ENCODE data around the gene ZGPAT.

The ZGPAT gene

DNA sequence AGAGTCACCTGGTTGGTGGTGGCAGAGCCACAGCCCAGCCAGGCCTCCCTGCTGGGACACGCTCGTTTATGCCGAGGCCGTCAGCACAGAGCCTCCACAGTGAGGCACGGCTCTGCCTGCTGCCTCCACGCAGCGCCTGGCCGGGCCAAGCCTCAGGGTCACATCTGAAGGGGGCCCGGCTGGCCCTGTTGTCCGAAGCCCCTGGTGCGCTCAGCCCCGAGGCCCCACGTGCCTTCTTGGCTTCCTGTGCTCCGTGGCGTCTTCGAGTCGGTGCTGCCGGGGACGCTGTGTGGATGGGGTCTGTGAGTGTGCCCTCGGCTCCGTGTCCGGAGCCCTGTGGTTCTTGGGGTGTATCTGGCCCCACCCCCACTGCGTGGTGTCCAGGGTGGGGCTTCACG is 21.7 kb upstream of the ZGPAT start:
- H3K4me3 ChIP-seq (ENCODE audit: low read depth, low read length), result no peak overlapping the region
- DNase-seq (ENCODE audit: low read depth), result no peak
- TF ChIP-seq, protein P1, sequence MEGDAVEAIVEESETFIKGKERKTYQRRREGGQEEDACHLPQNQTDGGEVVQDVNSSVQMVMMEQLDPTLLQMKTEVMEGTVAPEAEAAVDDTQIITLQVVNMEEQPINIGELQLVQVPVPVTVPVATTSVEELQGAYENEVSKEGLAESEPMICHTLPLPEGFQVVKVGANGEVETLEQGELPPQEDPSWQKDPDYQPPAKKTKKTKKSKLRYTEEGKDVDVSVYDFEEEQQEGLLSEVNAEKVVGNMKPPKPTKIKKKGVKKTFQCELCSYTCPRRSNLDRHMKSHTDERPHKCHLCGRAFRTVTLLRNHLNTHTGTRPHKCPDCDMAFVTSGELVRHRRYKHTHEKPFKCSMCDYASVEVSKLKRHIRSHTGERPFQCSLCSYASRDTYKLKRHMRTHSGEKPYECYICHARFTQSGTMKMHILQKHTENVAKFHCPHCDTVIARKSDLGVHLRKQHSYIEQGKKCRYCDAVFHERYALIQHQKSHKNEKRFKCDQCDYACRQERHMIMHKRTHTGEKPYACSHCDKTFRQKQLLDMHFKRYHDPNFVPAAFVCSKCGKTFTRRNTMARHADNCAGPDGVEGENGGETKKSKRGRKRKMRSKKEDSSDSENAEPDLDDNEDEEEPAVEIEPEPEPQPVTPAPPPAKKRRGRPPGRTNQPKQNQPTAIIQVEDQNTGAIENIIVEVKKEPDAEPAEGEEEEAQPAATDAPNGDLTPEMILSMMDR (IDR thresholded peaks at IDR 0.05; ENCODE audit: insufficient read depth, low read depth, low read length, missing control alignments), result no peak

DNA sequence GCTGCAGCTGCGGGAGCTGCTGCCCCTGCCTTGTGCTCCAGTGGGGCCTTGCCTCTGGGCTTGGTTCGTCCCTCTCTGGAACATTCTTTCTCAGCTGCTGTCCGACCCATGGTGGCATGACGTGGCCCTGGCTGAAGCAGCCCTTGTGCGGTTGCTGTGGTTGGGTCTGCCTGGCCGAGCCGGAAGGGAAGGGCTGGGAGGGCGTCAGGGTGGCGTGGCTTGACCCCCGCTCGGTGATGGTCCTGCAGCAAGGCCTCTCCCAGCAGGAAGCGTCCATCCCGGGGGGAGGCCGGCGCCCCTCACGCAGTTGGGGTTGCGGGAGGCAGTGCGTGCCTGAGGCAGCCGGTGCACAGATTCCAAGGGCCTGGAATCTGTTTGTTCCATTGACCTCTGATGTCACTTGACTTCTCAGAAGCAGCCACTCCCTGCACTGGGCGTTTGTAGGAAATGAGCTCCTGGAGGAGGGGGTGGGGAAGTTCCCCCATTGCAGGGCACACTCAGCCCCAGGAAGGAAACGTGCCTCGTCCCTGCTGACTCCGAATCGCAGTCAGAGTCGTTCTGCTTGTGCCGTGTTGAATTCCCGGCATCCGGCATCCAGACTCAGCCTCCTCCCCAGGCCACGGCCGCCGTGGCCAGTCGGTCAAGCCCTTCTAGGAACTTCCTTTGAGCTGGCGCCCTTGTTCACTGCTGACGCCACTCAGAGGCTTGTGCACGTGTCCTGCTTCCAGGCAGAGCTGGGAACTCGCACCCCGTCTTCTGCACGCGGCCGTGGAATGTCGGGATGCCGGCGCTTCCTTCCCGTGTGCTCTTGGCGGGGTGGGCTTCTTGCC is 21.1 kb upstream of the ZGPAT start:
- TF ChIP-seq, protein P1 (IDR thresholded peaks at IDR 0.05; ENCODE audit: insufficient read depth, low read depth, low read length, missing control alignments), result no peak
- no peak for DNase-seq (ENCODE audit: low read depth)
- no peak overlapping the region for H3K4me3 ChIP-seq (ENCODE audit: low read depth, low read length)

DNA sequence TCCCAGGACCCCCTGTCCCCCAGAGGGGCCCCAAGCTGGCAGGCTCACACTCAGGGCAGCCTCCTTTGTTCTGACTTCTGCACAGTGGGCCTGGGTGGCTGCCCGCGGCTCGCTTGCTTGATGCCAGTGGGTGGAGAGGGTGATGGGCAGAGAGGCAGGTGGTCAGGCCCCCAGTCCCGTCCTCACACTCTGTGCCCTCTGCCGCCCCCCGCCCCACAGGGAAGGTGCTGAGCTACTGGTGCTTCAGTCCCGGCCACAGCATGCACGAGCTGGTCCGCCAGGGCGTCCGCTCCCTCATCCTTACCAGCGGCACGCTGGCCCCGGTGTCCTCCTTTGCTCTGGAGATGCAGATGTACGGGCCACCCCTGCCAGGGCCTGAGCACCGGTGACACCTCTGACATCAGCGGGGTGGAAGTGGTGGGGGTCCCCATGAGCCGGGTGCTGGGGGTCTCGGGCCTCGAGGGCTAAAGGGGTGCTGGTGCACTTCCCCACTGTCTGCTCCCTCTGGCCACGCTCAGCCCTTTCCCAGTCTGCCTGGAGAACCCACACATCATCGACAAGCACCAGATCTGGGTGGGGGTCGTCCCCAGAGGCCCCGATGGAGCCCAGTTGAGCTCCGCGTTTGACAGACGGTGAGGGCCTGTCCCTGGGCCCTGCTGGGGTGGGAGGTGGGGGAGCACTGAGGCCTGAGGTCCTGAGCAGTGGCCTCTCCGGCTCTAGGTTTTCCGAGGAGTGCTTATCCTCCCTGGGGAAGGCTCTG is 20.2 kb upstream of the ZGPAT start:
- TF ChIP-seq, protein P1 (IDR thresholded peaks at IDR 0.05; ENCODE audit: insufficient read depth, low read depth, low read length, missing control alignments), result no peak
- no peak overlapping the region for H3K4me3 ChIP-seq (ENCODE audit: low read depth, low read length)
- no peak for DNase-seq (ENCODE audit: low read depth)

DNA sequence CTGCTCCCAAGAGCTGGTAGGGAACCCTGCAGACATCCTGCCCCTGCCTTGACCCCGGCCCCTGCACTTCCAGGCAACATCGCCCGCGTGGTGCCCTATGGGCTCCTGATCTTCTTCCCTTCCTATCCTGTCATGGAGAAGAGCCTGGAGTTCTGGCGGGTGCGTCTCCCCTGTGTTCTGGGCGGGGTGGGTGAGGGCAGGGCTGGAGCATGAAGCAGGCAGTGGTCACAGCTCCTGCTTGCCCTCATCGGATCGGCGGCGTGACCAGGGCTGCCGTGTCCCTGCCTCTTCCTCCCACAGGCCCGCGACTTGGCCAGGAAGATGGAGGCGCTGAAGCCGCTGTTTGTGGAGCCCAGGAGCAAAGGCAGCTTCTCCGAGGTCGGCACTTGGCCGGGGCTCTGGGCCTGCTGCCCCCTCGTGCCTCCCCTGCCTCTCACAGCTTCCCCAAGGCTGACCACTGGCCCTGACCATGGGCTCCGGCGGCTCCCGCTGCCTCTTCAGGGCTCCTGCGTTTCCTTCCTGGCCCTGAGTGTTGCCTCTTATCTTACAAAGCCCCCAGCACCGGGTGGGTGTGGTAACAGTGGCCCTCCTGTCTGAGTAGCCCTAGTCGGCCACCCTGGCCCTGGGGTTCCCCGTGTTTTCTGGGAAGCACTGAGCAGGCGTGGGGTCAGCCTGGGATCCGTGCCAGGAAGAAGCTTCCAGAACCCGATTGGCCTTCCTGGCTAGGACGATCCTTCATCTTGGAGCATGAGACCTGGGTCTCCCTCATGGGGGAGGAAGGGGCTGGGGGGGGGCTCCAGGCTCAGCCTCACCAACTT is 19.4 kb upstream of the ZGPAT start:
- TF ChIP-seq, protein P1 (IDR thresholded peaks at IDR 0.05; ENCODE audit: insufficient read depth, low read depth, low read length, missing control alignments), result no peak
- no peak overlapping the region for H3K4me3 ChIP-seq (ENCODE audit: low read depth, low read length)
- no peak for DNase-seq (ENCODE audit: low read depth)

DNA sequence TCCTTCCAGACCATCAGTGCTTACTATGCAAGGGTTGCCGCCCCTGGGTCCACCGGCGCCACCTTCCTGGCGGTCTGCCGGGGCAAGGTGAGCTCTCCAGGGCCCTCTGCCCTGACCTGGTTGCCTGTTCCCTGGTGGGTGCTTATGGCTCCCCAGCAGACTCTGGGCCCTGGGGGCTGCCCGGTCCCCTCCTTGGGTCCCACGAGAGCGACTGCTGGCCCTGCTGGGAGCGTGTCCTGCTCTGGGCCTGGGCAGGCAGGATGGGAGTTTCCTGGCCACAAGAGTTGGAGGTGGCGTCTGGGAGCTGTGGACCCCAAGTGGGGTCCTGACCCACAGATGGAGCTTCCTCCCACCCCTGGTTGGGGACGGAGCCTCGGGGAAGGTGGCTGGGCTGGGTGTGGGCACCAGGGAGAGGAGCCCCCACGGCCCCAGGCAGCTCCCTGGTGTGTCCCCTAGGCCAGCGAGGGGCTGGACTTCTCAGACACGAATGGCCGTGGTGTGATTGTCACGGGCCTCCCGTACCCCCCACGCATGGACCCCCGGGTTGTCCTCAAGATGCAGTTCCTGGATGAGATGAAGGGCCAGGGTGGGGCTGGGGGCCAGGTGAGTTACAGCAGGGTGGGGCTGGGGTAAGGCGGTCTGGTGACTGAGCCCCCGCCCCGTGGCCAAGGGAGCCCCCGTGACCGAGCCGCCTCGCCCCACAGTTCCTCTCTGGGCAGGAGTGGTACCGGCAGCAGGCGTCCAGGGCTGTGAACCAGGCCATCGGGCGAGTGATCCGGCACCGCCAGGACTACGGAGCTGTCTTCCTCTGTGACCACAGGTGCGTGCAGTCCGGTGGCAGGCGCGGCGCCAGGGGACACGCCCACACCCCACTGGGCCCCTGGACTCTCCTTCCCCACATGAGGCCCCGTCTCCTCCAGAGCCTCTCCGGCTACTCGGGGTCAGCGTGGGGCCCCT is 18.5 kb upstream of the ZGPAT start:
- H3K4me3 ChIP-seq (ENCODE audit: low read depth, low read length), result no peak overlapping the region
- TF ChIP-seq, protein P1 (IDR thresholded peaks at IDR 0.05; ENCODE audit: insufficient read depth, low read depth, low read length, missing control alignments), result no peak
- no peak for DNase-seq (ENCODE audit: low read depth)
